Measurements from ENCODE around the gene OR8A1.

Gene OR8A1

GRCh38 chr11:124605719-124606118, 35.9 kb downstream of the OR8A1 start:
- H3K4me3 ChIP-seq (replicated peaks; ENCODE audit: low read depth, low read length), result no peak overlapping the region
- no peaks in the 10 kb centered on the region for H3K36me3 ChIP-seq (ENCODE audit: control insufficient read depth, insufficient read depth, low read length)
- no peaks in the 10 kb centered on the region for H3K27me3 ChIP-seq (replicated peaks; ENCODE audit: control insufficient read depth, insufficient read depth, low read length)
- DNase-seq (ENCODE audit: extremely low read depth, insufficient read length), result no peak
- TF ChIP-seq, protein P1, sequence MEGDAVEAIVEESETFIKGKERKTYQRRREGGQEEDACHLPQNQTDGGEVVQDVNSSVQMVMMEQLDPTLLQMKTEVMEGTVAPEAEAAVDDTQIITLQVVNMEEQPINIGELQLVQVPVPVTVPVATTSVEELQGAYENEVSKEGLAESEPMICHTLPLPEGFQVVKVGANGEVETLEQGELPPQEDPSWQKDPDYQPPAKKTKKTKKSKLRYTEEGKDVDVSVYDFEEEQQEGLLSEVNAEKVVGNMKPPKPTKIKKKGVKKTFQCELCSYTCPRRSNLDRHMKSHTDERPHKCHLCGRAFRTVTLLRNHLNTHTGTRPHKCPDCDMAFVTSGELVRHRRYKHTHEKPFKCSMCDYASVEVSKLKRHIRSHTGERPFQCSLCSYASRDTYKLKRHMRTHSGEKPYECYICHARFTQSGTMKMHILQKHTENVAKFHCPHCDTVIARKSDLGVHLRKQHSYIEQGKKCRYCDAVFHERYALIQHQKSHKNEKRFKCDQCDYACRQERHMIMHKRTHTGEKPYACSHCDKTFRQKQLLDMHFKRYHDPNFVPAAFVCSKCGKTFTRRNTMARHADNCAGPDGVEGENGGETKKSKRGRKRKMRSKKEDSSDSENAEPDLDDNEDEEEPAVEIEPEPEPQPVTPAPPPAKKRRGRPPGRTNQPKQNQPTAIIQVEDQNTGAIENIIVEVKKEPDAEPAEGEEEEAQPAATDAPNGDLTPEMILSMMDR (IDR thresholded peaks at IDR 0.05; ENCODE audit: insufficient read depth, low read length, poor library complexity, severe bottlenecking), result no peak

DNA sequence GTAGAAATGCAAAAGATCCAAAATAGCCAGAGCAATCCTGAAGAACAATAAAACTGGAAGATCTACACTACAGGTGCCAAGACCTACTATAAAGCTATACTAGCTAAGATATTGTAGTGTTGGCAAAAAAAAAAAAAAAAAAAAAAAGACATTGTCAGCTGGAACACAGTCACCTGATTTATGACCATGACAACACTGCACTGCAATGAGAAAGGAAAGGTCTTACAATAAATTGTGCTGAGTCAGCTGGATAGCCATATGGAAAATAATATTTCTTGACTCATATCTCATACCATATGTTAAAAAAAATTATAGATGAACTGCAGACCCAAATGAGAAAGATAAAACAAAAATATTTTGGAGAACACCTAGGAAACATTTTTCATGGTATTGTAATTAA, 38.4 kb downstream of the OR8A1 start:
- no peaks in the 10 kb centered on the region for H3K27me3 ChIP-seq (replicated peaks; ENCODE audit: control insufficient read depth, insufficient read depth, low read length)
- TF ChIP-seq, protein P1 (IDR thresholded peaks at IDR 0.05; ENCODE audit: insufficient read depth, low read length, poor library complexity, severe bottlenecking), result no peak
- no peaks in the 10 kb centered on the region for H3K36me3 ChIP-seq (ENCODE audit: control insufficient read depth, insufficient read depth, low read length)
- no peak overlapping the region for H3K4me3 ChIP-seq (replicated peaks; ENCODE audit: low read depth, low read length)
- no peak for DNase-seq (ENCODE audit: extremely low read depth, insufficient read length)

DNA sequence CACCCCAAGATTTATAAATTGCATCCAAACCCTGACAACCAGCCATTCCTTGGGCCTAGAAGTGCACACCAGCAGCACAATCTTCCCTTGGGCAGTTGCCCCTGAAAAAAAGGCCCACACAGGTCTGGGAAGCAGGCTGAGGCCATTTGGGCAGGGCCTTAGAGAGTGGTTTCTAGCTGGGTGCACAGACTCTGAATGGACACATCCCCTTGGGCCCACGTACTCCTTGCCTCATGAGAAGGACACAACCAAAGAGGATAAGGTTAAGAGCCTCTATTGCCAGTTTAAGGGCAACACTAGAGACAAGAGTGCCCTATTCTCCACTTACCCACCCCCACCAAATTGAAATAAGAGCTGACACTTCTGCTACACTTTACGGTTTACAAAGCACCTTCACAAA, 40.5 kb downstream of the OR8A1 start:
- no peaks in the 10 kb centered on the region for H3K36me3 ChIP-seq (ENCODE audit: control insufficient read depth, insufficient read depth, low read length)
- H3K27me3 ChIP-seq (replicated peaks; ENCODE audit: control insufficient read depth, insufficient read depth, low read length), result no peaks in the 10 kb centered on the region
- no peak overlapping the region for H3K4me3 ChIP-seq (replicated peaks; ENCODE audit: low read depth, low read length)
- no peak for DNase-seq (ENCODE audit: extremely low read depth, insufficient read length)
- TF ChIP-seq, protein P1 (IDR thresholded peaks at IDR 0.05; ENCODE audit: insufficient read depth, low read length, poor library complexity, severe bottlenecking), result no peak

DNA sequence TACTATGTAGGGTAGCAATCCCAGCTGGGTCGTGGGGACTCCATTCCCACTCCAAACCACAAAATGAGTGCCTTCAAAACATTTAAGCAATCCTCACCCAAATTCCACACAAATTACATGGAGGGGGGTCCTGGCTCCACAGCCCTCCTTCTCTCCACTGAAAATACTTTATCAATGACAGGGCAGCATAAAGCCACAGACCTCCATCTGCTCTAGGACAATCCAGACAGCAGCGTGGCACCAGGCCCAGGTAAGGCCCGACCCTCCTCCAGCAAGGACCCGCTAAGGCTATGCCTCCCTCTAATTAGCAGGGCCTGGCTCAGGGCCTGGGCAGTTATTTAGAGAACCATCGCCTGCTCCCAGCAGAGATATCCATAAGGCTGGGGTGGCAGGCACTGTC, 41.3 kb downstream of the OR8A1 start, which contains the start of gene PANX3:
Gene PANX3 (plus strand): TSS at position 365 of the 400 bp plus-strand sequence. CDS start 129 bp downstream, outside the sequence.
- DNase-seq (ENCODE audit: extremely low read depth, insufficient read length), result no peak
- H3K27me3 ChIP-seq (replicated peaks; ENCODE audit: control insufficient read depth, insufficient read depth, low read length), result no peaks in the 10 kb centered on the region
- TF ChIP-seq, protein P1 (IDR thresholded peaks at IDR 0.05; ENCODE audit: insufficient read depth, low read length, poor library complexity, severe bottlenecking), result no peak
- no peaks in the 10 kb centered on the region for H3K36me3 ChIP-seq (ENCODE audit: control insufficient read depth, insufficient read depth, low read length)
- no peak within 1 kb of the TSS for H3K4me3 ChIP-seq (replicated peaks; ENCODE audit: low read depth, low read length)

GRCh38 chr11:124612045-124612444, 42.2 kb downstream of the OR8A1 start:
- DNase-seq (ENCODE audit: extremely low read depth, insufficient read length), result no peak

More at GRCh38 chr11:124612045-124612444, 42.2 kb downstream of the OR8A1 start:
- Histone ChIP-seq H3K36me3 (ENCODE audit: control insufficient read depth, insufficient read depth, low read length) (no peaks in the 10 kb centered on the region), H3K27me3 (replicated peaks; ENCODE audit: control insufficient read depth, insufficient read depth, low read length) (no peaks in the 10 kb centered on the region), H3K4me3 (replicated peaks; ENCODE audit: low read depth, low read length) (no peak overlapping the region)
- TF ChIP-seq, protein P1 (IDR thresholded peaks at IDR 0.05; ENCODE audit: insufficient read depth, low read length, poor library complexity, severe bottlenecking), result no peak
